H1 (cell line): ENCODE data around the gene LRPAP1. TPM values are rescaled to one million over a fixed set of nuclear protein-coding genes. Genes with fewer than 3 reads are reported as not detected.

Experiments used
- CTCF ChIA-PET: fragments of 300-600 bp; sonication (Branson Sonifier 250); formaldehyde crosslinking; loops from one replicate; lab custom pipeline; 2021; ENCODE audit not compliant: partially characterized antibody; lab: Charles Lee
- POLR2A ChIA-PET: fragments of 300-600 bp; sonication (Branson Sonifier 250); formaldehyde crosslinking; loops from one replicate; lab custom pipeline; 2021; ENCODE audit warnings: inconsistent platforms; ENCODE audit not compliant: partially characterized antibody; lab: Charles Lee
- DNase-seq, 2 experiments: peaks; one replicate each; pipeline versions ENCODE4 v3.0.0 to v3.0.0-alpha.2; 2010 to 2022; ENCODE audit warnings: low spot score in 2 of 2, low read depth in 1 of 2, mixed read lengths in 1 of 2
- FAIRE-seq: peaks from 2 replicates; lab custom pipeline; 2011; peaks lifted over from hg19 to GRCh38; lab: Jason Lieb, UNC
- H2AFZ ChIP-seq: 2 replicates; pipeline ENCODE4 v1.8.1; 2012; ENCODE audit warnings: low read length, inconsistent platforms
- H2AK5ac ChIP-seq: 2 replicates; pipeline ENCODE4 v1.6.1; 2013; ENCODE audit warnings: low read depth, low read length
- H2BK120ac ChIP-seq: replicated peaks from 2 replicates; pipeline ENCODE3; 2013; ENCODE audit warnings: low read depth, low read length, inconsistent platforms
- H2BK12ac ChIP-seq: 2 replicates; pipeline ENCODE4 v1.6.1; 2013; ENCODE audit warnings: low read depth, low read length
- H2BK15ac ChIP-seq: 2 replicates; pipeline ENCODE4 v1.6.1; 2013; ENCODE audit warnings: low read length
- H2BK20ac ChIP-seq: 2 replicates; pipeline ENCODE4 v1.6.1; 2013; ENCODE audit warnings: low read length
- H2BK5ac ChIP-seq: 2 replicates; pipeline ENCODE4 v1.6.1; 2013; ENCODE audit warnings: low read depth, low read length
- H3K14ac ChIP-seq: 2 replicates; pipeline ENCODE4 v1.6.1; 2013; ENCODE audit warnings: inconsistent platforms; ENCODE audit not compliant: insufficient read length
- H3K18ac ChIP-seq: 2 replicates; pipeline ENCODE4 v1.6.1; 2013; ENCODE audit warnings: low read length; ENCODE audit errors: extremely low read depth
- H3K23ac ChIP-seq: 2 replicates; pipeline ENCODE4 v1.6.1; 2013; ENCODE audit warnings: inconsistent platforms; ENCODE audit not compliant: insufficient read length
- H3K23me2 ChIP-seq: 2 replicates; pipeline ENCODE4 v1.6.1; 2013; ENCODE audit warnings: low read depth, low read length
- H3K27ac ChIP-seq: 2 replicates; pipeline ENCODE4 v1.6.1; 2011; ENCODE audit warnings: low read depth, low read length, inconsistent platforms
- H3K27me3 ChIP-seq, 4 experiments: replicated peaks in 1 of 4; 1 replicate in 1 of 4; 2 replicates in 3 of 4; pipeline versions ENCODE4 v1.6.1 to v1.8.1; 2011 to 2013; ENCODE audit warnings: low read length in 3 of 4, mild to moderate bottlenecking in 3 of 4, inconsistent platforms in 2 of 4, mixed read lengths in 2 of 4, moderate library complexity in 1 of 4; ENCODE audit not compliant: control insufficient read depth in 3 of 4, insufficient read depth in 3 of 4; ENCODE audit errors: extremely low read depth in 1 of 4
- H3K36me3 ChIP-seq, 4 experiments: 2 replicates each; pipeline versions ENCODE4 v1.6.1 to v1.8.1; 2011 to 2013; ENCODE audit warnings: mild to moderate bottlenecking in 4 of 4, low read length in 3 of 4, moderate library complexity in 2 of 4, control low read depth in 1 of 4, inconsistent platforms in 1 of 4; ENCODE audit not compliant: insufficient read depth in 4 of 4, control insufficient read depth in 2 of 4
- H3K4ac ChIP-seq: replicated peaks from 2 replicates; pipeline ENCODE3; 2013; ENCODE audit warnings: low read length, low read depth, mixed read lengths, inconsistent platforms; ENCODE audit not compliant: insufficient read length
- H3K4me1 ChIP-seq, 4 experiments: replicated peaks in 1 of 4; 1 replicate in 1 of 4; 2 replicates in 3 of 4; pipeline versions ENCODE4 v1.6.1 to v1.8.1; 2011 to 2013; ENCODE audit warnings: low read length in 3 of 4, inconsistent platforms in 2 of 4, mixed read lengths in 1 of 4; ENCODE audit not compliant: insufficient read depth in 4 of 4, control insufficient read depth in 3 of 4
- H3K4me2 ChIP-seq, 2 experiments: 2 replicates each; pipeline versions ENCODE4 v1.6.1 to v1.8.1; 2011 to 2013; ENCODE audit warnings: low read depth in 2 of 2, low read length in 2 of 2, control low read depth in 1 of 2, inconsistent platforms in 1 of 2, mild to moderate bottlenecking in 1 of 2; ENCODE audit not compliant: insufficient read depth in 1 of 2
- H3K4me3 ChIP-seq, 4 experiments: fragments of 200-600, 300-600 bp in 1 of 4; sonication (generic), shearing (Covaris generic), sonication (Bioruptor Twin) in 1 of 4; 2 replicates each; pipeline versions ENCODE4 v1.5.1 to v1.8.1; 2011 to 2016; ENCODE audit warnings: low read length in 4 of 4, low read depth in 3 of 4, control low read depth in 2 of 4, inconsistent platforms in 2 of 4, mild to moderate bottlenecking in 2 of 4, mixed read lengths in 1 of 4, moderate library complexity in 1 of 4; ENCODE audit not compliant: insufficient read depth in 2 of 4; ENCODE audit errors: extremely low read depth in 1 of 4
- H3K56ac ChIP-seq: replicated peaks from 2 replicates; pipeline ENCODE3; 2013; ENCODE audit warnings: low read depth, mild to moderate bottlenecking, mixed read lengths, low read length, inconsistent platforms; ENCODE audit not compliant: insufficient read length
- H3K79me1 ChIP-seq: 2 replicates; pipeline ENCODE4 v1.6.1; 2013; ENCODE audit warnings: low read depth, low read length, control low read depth
- H3K79me2 ChIP-seq, 2 experiments: 2 replicates each; pipeline versions ENCODE4 v1.6.1 to v1.8.1; 2012 to 2013; ENCODE audit warnings: low read length in 2 of 2, mild to moderate bottlenecking in 2 of 2, inconsistent platforms in 1 of 2; ENCODE audit not compliant: insufficient read depth in 2 of 2, control insufficient read depth in 1 of 2
- H3K9ac ChIP-seq, 4 experiments: replicated peaks in 1 of 4; 1 replicate in 1 of 4; 2 replicates in 3 of 4; pipeline versions ENCODE4 v1.6.1 to v1.8.1; 2011 to 2013; ENCODE audit warnings: low read depth in 3 of 4, low read length in 3 of 4, control low read depth in 2 of 4, mild to moderate bottlenecking in 2 of 4, moderate library complexity in 2 of 4, inconsistent platforms in 1 of 4; ENCODE audit errors: extremely low read depth in 1 of 4
- H3K9me3 ChIP-seq, 2 experiments: 2 replicates each; pipeline versions ENCODE4 v1.6.1 to v1.8.1; 2012 to 2013; ENCODE audit warnings: mild to moderate bottlenecking in 2 of 2, moderate library complexity in 2 of 2, control low read depth in 1 of 2, inconsistent platforms in 1 of 2, low read depth in 1 of 2, low read length in 1 of 2, mixed read lengths in 1 of 2; ENCODE audit not compliant: insufficient read depth in 2 of 2
- H4K20me1 ChIP-seq, 2 experiments: replicated peaks in 1 of 2; 2 replicates each; pipeline versions ENCODE3 to v1.8.1; 2011 to 2013; ENCODE audit warnings: inconsistent platforms in 2 of 2, low read length in 2 of 2, mild to moderate bottlenecking in 1 of 2; ENCODE audit not compliant: insufficient read depth in 2 of 2, control insufficient read depth in 1 of 2
- H4K5ac ChIP-seq: 2 replicates; pipeline ENCODE4 v1.6.1; 2013; ENCODE audit warnings: low read length, low read depth, mixed read lengths, inconsistent platforms; ENCODE audit not compliant: insufficient read length
- H4K8ac ChIP-seq: 2 replicates; pipeline ENCODE4 v1.8.0; 2013; ENCODE audit warnings: mild to moderate bottlenecking, moderate library complexity, low read length, inconsistent platforms; ENCODE audit not compliant: insufficient read depth; ENCODE audit errors: extremely low read depth
- H4K91ac ChIP-seq: replicated peaks from 2 replicates; pipeline ENCODE3; 2013; ENCODE audit warnings: low read length, mixed read lengths, inconsistent platforms; ENCODE audit not compliant: insufficient read length
- ATF2 ChIP-seq: IDR thresholded peaks from 2 replicates; pipeline ENCODE4 v1.6.1; 2012; ENCODE audit warnings: low read length, inconsistent platforms
- CBX8 ChIP-seq: fragments of 300-800, 300-1000 bp; sonication (generic); IDR thresholded peaks from 2 replicates; pipeline ENCODE4 v1.7.1; 2016; ENCODE audit warnings: low read depth, low read length, borderline replicate concordance
- CTBP2 ChIP-seq: IDR thresholded peaks from 2 replicates; pipeline ENCODE4 v1.7.0; 2011; ENCODE audit warnings: borderline replicate concordance, mild to moderate bottlenecking, moderate library complexity, mixed read lengths, low read length; ENCODE audit not compliant: insufficient read depth, insufficient read length
- KDM4A ChIP-seq: IDR thresholded peaks from one replicate; pipeline ENCODE4 v1.7.1; 2012; ENCODE audit warnings: low read depth, mild to moderate bottlenecking, moderate library complexity, low read length, inconsistent platforms; ENCODE audit not compliant: severe bottlenecking
- POLR2AphosphoS5 ChIP-seq: IDR thresholded peaks from 2 replicates; pipeline ENCODE4 v1.6.1; 2011; ENCODE audit warnings: low read depth, low read length
- POU5F1 ChIP-seq: IDR thresholded peaks from 2 replicates; pipeline ENCODE4 v1.6.1; 2011; ENCODE audit warnings: low read depth, mild to moderate bottlenecking, low read length, moderate library complexity
- RAD21 ChIP-seq, 2 experiments: IDR thresholded peaks in 1 of 2; conservative IDR thresholded peaks in 1 of 2; 2 replicates each; pipeline ENCODE4 v1.6.1; 2011; ENCODE audit warnings: low read depth in 2 of 2, low read length in 2 of 2, improper control_type of control experiment in 1 of 2, inconsistent platforms in 1 of 2, mild to moderate bottlenecking in 1 of 2, moderate library complexity in 1 of 2
- RFX5 ChIP-seq: IDR thresholded peaks from 2 replicates; pipeline ENCODE4 v1.6.1; 2011; ENCODE audit warnings: low read depth, low read length, improper control_type of control experiment, borderline replicate concordance
- RNF2 ChIP-seq: fragments of 200-900, 300-1000 bp; sonication (generic); IDR thresholded peaks from 2 replicates; pipeline ENCODE4 v1.7.1; 2016; ENCODE audit warnings: borderline replicate concordance, low read depth, mild to moderate bottlenecking, antibody characterized with exemption, low read length; ENCODE audit not compliant: poor library complexity, severe bottlenecking; ENCODE audit errors: missing control alignments
- SIN3A ChIP-seq, 2 experiments: IDR thresholded peaks in 1 of 2; conservative IDR thresholded peaks in 1 of 2; 2 replicates each; pipeline ENCODE4 v1.6.1; 2011 to 2012; ENCODE audit warnings: low read length in 2 of 2, improper control_type of control experiment in 1 of 2, low read depth in 1 of 2, mild to moderate bottlenecking in 1 of 2
- TEAD4 ChIP-seq: IDR thresholded peaks from 2 replicates; pipeline ENCODE4 v1.6.1; 2012; ENCODE audit warnings: low read depth, low read length, inconsistent platforms, mixed read lengths
- WGBS, 2 experiments: shearing (Covaris generic) in 1 of 2; methylation state at CpG; one replicate each; pipeline versions ENCODE4 v1.1.6 to v1.1.7; 2013 to 2015; ENCODE audit warnings: low lambda C conversion rate in 2 of 2, mixed read lengths in 2 of 2, inconsistent platforms in 1 of 2, low coverage in 1 of 2, missing lambda C conversion rate in 1 of 2; ENCODE audit not compliant: insufficient replicate concordance in 2 of 2, insufficient coverage in 1 of 2, insufficient read length in 1 of 2; ENCODE audit errors: extremely low coverage in 1 of 2, missing lambda C conversion rate in 1 of 2; 5-methylcytosine and 5-hydroxymethylcytosine counted together
- polyA plus RNA-seq, 7 experiments: library from polyadenylated mRNA; depleted of rRNA in 3 of 7; stranded (reverse) in 5 of 7; unstranded in 2 of 7; fragments of >200 nt in 5 of 7; fragments of 200-250 nt in 2 of 7; gene quantifications; 1 replicate in 5 of 7; 2 replicates in 1 of 7; 4 replicates in 1 of 7; pipeline versions ENCODE4 v1.2.1 to v1.2.3, GENCODE V29; 2011 to 2013; ENCODE audit warnings: missing spikeins in 2 of 7, mixed read lengths in 2 of 7
- total RNA-seq: library from RNA; stranded (reverse); fragmentation: NEBNext Ultra II Directional; extraction: Animal tissue kit (Norgen Biotek cat#: 25700); gene quantifications from 2 replicates; pipeline ENCODE4 v1.2.1, GENCODE V29; 2021

Gene LRPAP1
- total and polyA plus RNA-seq, 2 of the 8 experiments (the other 6 are each of a cell fraction or from before 2014, with no cell fraction given), result 31.1 to 101 TPM

DNA sequence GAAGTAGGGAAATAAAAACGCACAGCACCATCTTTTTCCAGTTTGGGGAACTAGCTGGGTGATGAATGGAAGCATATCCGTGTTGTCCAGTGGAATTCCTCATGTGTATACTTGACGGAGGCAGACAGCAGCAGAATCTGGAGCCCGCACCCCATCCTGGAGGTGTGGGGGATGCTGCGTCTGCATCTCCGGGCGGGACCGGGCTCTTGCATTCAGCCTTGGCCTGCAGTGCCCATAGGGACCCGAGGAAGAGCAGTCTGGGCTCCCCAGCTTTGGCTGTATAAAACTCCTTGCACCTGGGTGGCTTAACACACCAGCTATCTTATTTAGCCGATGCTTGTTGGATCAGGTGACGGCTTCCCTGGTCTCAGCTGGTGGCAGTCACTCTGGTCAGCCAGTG lies 39.7 kb upstream of the LRPAP1 start:
- Histone ChIP-seq H3K79me1 (no peaks in the 10 kb centered on the region), H3K23ac (no peak overlapping the region), H3K4me2 (no peak overlapping the region), H3K14ac (no peak overlapping the region), H3K4ac (no peak overlapping the region), H4K5ac (no peak overlapping the region), H4K91ac (no peak overlapping the region), H3K9ac (no peak overlapping the region), H2BK5ac (no peak overlapping the region), H2BK20ac (no peak overlapping the region), H3K18ac (no peak overlapping the region), H3K27ac (no peak overlapping the region), H3K27me3 (no peaks in the 10 kb centered on the region), H2BK120ac (no peak overlapping the region), H2AK5ac (no peak overlapping the region), H3K79me2 (no peaks in the 10 kb centered on the region), H3K9me3 (no peaks in the 10 kb centered on the region), H2BK12ac (no peak overlapping the region), H3K4me1 (no peaks in the 10 kb centered on the region), H4K20me1 (no peaks in the 10 kb centered on the region), H2AFZ (no peak overlapping the region), H2BK15ac (no peak overlapping the region), H3K4me3 (no peak overlapping the region), H3K56ac (no peak overlapping the region), H3K36me3 (no peaks in the 10 kb centered on the region), H3K23me2 (peaks cover 11% of the 10 kb centered on the region; the same call in 1 of the 2 replicates), H4K8ac (no peak overlapping the region)
- POLR2A ChIA-PET, result no interaction called here
- CTCF ChIA-PET, result interaction anchor here (0.9 to 1.5 kb wide), 7 partner anchors 56 to 284 kb away, joined by 3 to 5 read pairs (median 3); no protein-coding TSS in a partner anchor
- FAIRE-seq, result no peak
- no peak for DNase-seq
- WGBS, 2 experiments, result 86% methylated on average over 11 of the region's 11 CpGs; no CpG with 5 or more reads in 1 of the 2 experiments
- TF ChIP-seq RNF2, result no peak
- TF ChIP-seq TEAD4, result no peak
- no peak for TF ChIP-seq CBX8
- no peak for TF ChIP-seq POU5F1
- no peak for TF ChIP-seq SIN3A (conservative IDR thresholded peaks at IDR 0.05 in 1 of 2, IDR thresholded peaks at IDR 0.05 in 1 of 2; ENCODE audit: low read depth in 1 of 2, low read length in 2 of 2)
- TF ChIP-seq ATF2, result no peak
- TF ChIP-seq CTBP2, result no peak
- no peak for TF ChIP-seq RAD21 (IDR thresholded peaks at IDR 0.05 in 1 of 2, conservative IDR thresholded peaks at IDR 0.05 in 1 of 2; ENCODE audit: low read depth in 2 of 2, low read length in 2 of 2)
- TF ChIP-seq POLR2AphosphoS5, result no peak
- TF ChIP-seq RFX5, result no peak
- no peak for TF ChIP-seq KDM4A
